ENCODE data around the gene PPFIA1. TPM values are rescaled to one million over a fixed set of nuclear protein-coding genes. Genes with fewer than 3 reads are reported as not detected.

PPFIA1 gene
- total and polyA plus RNA-seq, 10 of the 15 experiments (the other 5 are each of a cell fraction or from before 2014, with no cell fraction given) = 5.2 to 26.2 (median 15.8) TPM

GRCh38 chr11:70409437-70409836 lies 138.9 kb downstream of the PPFIA1 start:
- ChIA-PET RAD21 (ENCODE audit: unreplicated experiment) (no interaction called here), POLR2A (no interaction called here), SMC1A (ENCODE audit: uncharacterized antibody, unreplicated experiment) (no interaction called here), CTCF (no interaction called here)
- no peaks in the 10 kb centered on the region for H3K79me2 ChIP-seq (ENCODE audit: control insufficient read depth, insufficient read depth, low read length)
- no peaks in the 10 kb centered on the region for H4K20me1 ChIP-seq (ENCODE audit: control insufficient read depth, insufficient read depth)
- H3K9ac ChIP-seq (ENCODE audit: control insufficient read depth, insufficient read depth, low read length) = no peak overlapping the region
- H3K27ac ChIP-seq (ENCODE audit: control insufficient read depth, insufficient read depth) = no peak overlapping the region
- no peak overlapping the region for H3K4me2 ChIP-seq (ENCODE audit: control insufficient read depth, insufficient read depth)
- no peak overlapping the region for H3K4me3 ChIP-seq
- 44% methylated on average over 10 of the region's 10 CpGs for WGBS (ENCODE audit: insufficient coverage, insufficient replicate concordance, low lambda C conversion rate, missing lambda C conversion rate)
- FAIRE-seq (no peak), ATAC-seq (no peak), DNase-seq (ENCODE audit: low read depth, low spot score) (no peak)
- H3K9me3 ChIP-seq (replicated peaks; ENCODE audit: control insufficient read depth, insufficient read depth, low read length) = no peaks in the 10 kb centered on the region
- H3K4me1 ChIP-seq (ENCODE audit: control insufficient read depth, insufficient read depth, low read length) = no peaks in the 10 kb centered on the region
- H2AFZ ChIP-seq (ENCODE audit: control insufficient read depth, low read depth, low read length) = no peak overlapping the region
- intact Hi-C loops (cut with micrococcal nuclease; ENCODE audit: unreplicated experiment) (no loop called here), in situ Hi-C loops (cut with MboI) (no loop called here)
- H3K36me3 ChIP-seq (ENCODE audit: control insufficient read depth in 2 of 2, insufficient read depth in 2 of 2, low read length in 1 of 2) = no peaks in the 10 kb centered on the region
- no peaks in the 10 kb centered on the region; a peak in 1 of 4 replicates for H3K27me3 ChIP-seq (replicated peaks in 1 of 2; ENCODE audit: control insufficient read depth in 2 of 2, insufficient read depth in 2 of 2, low read length in 1 of 2)
- no TSS peak for BruUV-seq (replicated peaks)
- TF ChIP-seq MAX (IDR thresholded peaks at IDR 0.05; ENCODE audit: low read depth, low read length) (no peak), ETV6 (conservative IDR thresholded peaks at IDR 0.05 in 1 of 2, IDR thresholded peaks at IDR 0.05 in 1 of 2; ENCODE audit: borderline replicate concordance in 1 of 2, low read depth in 1 of 2) (no peak), IRF3 (IDR thresholded peaks at IDR 0.05) (no peak), ZNF687 (IDR thresholded peaks at IDR 0.05) (no peak), POLR2A (IDR thresholded peaks at IDR 0.05; ENCODE audit: low read depth, low read length) (no peak), IRF5 (IDR thresholded peaks at IDR 0.05; ENCODE audit: borderline replicate concordance) (no peak), EZH2 (IDR thresholded peaks at IDR 0.05; ENCODE audit: borderline replicate concordance, control insufficient read depth, low read depth, low read length) (no peak), SIX5 (IDR thresholded peaks at IDR 0.05; ENCODE audit: low read depth, low read length, severe bottlenecking) (no peak), ZNF207 (IDR thresholded peaks at IDR 0.05; ENCODE audit: borderline replicate concordance) (no peak), FOXK2 (IDR thresholded peaks at IDR 0.05) (no peak), ZNF384 (IDR thresholded peaks at IDR 0.05; ENCODE audit: borderline replicate concordance, low read depth, low read length) (no peak), RAD51 (IDR thresholded peaks at IDR 0.05) (no peak), SMARCA5 (IDR thresholded peaks at IDR 0.05) (no peak), SP1 (IDR thresholded peaks at IDR 0.05; ENCODE audit: low read depth, low read length) (no peak), REST (IDR thresholded peaks at IDR 0.05; ENCODE audit: low read depth, low read length) (no peak)

Measured in GM12878 (cell line).